ENCODE data around the gene PCSK6.

PCSK6 gene

GRCh38 chr15:101262551-101262950 lies 227.0 kb downstream of the PCSK6 start:
- TF ChIP-seq CTCF (IDR thresholded peaks at IDR 0.05; ENCODE audit: low read depth, low read length, missing control alignments): no peak
- Histone ChIP-seq H3K27me3 (replicated peaks) (no peaks in the 10 kb centered on the region), H3K27ac (no peak overlapping the region), H3K4me3 (ENCODE audit: low read depth, low read length) (no peak overlapping the region), H3K36me3 (replicated peaks) (no peaks in the 10 kb centered on the region)
- no peak for DNase-seq
- in situ Hi-C loops (cut with HindIII; ENCODE audit: low pct_ligation_motif_present, low sequenced_read_pairs): no loop called here

- no peak overlapping the region for H3K4me3 ChIP-seq (ENCODE audit: low read depth, low read length)
- H3K36me3 ChIP-seq (replicated peaks): no peaks in the 10 kb centered on the region
- DNase-seq: peak; percentile 66
- no peaks in the 10 kb centered on the region for H3K27me3 ChIP-seq (replicated peaks)
- in situ Hi-C loops (cut with HindIII; ENCODE audit: low pct_ligation_motif_present, low sequenced_read_pairs): loop anchor here (10.0 kb wide), 1 partner anchor 234 kb away; no protein-coding TSS in a partner anchor
- TF ChIP-seq CTCF (IDR thresholded peaks at IDR 0.05; ENCODE audit: low read depth, low read length, missing control alignments): peak; percentile 85
- no peak overlapping the region for H3K27ac ChIP-seq
These were observed 231.0 kb downstream of the PCSK6 start for GRCh38 chr15:101258238-101259144.

- TF ChIP-seq CTCF (IDR thresholded peaks at IDR 0.05; ENCODE audit: low read depth, low read length, missing control alignments): peak; percentile 59
- no peak for DNase-seq
These were observed 232.8 kb downstream of the PCSK6 start for GRCh38 chr15:101256757-101257156.

GRCh38 chr15:101255615-101256241 lies 233.8 kb downstream of the PCSK6 start:
- in situ Hi-C loops (cut with HindIII; ENCODE audit: low pct_ligation_motif_present, low sequenced_read_pairs): loop anchor here (10.0 kb wide), 1 partner anchor 231 kb away; no protein-coding TSS in a partner anchor
- no peaks in the 10 kb centered on the region for H3K36me3 ChIP-seq (replicated peaks)
- no peak for TF ChIP-seq CTCF (IDR thresholded peaks at IDR 0.05; ENCODE audit: low read depth, low read length, missing control alignments)
- DNase-seq: peak; percentile 87
- no peaks in the 10 kb centered on the region for H3K27me3 ChIP-seq (replicated peaks)
- no peak overlapping the region for H3K27ac ChIP-seq
- H3K4me3 ChIP-seq (ENCODE audit: low read depth, low read length): no peak overlapping the region

More at GRCh38 chr15:101256757-101257156, 232.8 kb downstream of the PCSK6 start:
- H3K36me3 ChIP-seq (replicated peaks): no peaks in the 10 kb centered on the region
- no peak overlapping the region for H3K27ac ChIP-seq
- in situ Hi-C loops (cut with HindIII; ENCODE audit: low pct_ligation_motif_present, low sequenced_read_pairs): loop anchor here (10.0 kb wide), 1 partner anchor 232 kb away; no protein-coding TSS in a partner anchor
- no peak overlapping the region for H3K4me3 ChIP-seq (ENCODE audit: low read depth, low read length)
- no peaks in the 10 kb centered on the region for H3K27me3 ChIP-seq (replicated peaks)

GRCh38 chr15:101255051-101255395 lies 234.5 kb downstream of the PCSK6 start:
- no peak overlapping the region for H3K27ac ChIP-seq
- in situ Hi-C loops (cut with HindIII; ENCODE audit: low pct_ligation_motif_present, low sequenced_read_pairs): loop anchor here (10.0 kb wide), 1 partner anchor 230 kb away; no protein-coding TSS in a partner anchor
- no peaks in the 10 kb centered on the region for H3K27me3 ChIP-seq (replicated peaks)
- no peaks in the 10 kb centered on the region for H3K36me3 ChIP-seq (replicated peaks)
- H3K4me3 ChIP-seq (ENCODE audit: low read depth, low read length): no peak overlapping the region
- no peak for DNase-seq
- TF ChIP-seq CTCF (IDR thresholded peaks at IDR 0.05; ENCODE audit: low read depth, low read length, missing control alignments): no peak

Data from brain microvascular endothelial cell (primary cell).